Measurements from ENCODE around the gene TMEM101.
"Not testable (repeated sequence)": the region's sequence is repeated elsewhere in the genome, so short reads cannot be mapped to it uniquely, and the experiment has no call there.

The TMEM101 gene

DNA sequence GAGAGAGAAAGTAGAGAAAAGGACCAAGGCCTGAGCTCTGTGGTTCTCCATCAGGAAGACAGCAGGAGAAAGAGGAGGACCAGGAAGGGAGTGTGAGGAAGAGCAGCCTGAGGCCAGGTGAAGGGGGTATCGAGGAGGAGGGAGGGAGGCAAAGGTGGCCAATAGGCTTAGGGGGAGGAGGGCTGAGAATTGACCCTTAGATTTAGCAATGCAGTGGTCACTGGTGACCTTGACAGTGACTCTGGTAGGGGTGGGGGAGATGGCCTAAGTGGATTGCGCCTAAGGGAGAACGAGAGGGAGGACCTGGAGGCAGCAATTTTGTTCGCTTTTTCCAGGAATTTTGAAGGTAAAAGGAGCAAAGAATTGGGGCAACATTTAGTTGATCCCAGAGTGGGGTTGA lies 15.7 kb downstream of the TMEM101 start:
- DNase-seq: no peak

DNA sequence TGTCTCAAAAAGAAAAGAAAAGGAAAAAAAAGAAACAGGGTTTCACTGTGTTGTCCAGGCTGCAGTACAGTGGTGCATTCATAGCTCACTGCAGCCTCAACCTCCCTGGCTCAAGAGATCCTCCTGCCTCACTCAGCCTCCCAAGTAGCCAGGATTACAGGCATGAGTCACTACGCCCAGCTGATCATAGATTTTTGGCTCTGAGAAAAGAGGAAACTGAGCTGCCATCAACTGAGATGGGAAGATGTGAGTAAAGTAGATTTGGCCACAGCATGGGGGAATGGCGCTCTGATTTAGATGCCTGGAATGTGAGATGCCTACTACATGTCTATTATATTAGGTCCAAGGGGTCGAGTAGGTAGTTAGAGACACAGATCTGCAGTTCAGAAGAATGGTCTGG lies 16.2 kb downstream of the TMEM101 start:
- no peak for DNase-seq

DNA sequence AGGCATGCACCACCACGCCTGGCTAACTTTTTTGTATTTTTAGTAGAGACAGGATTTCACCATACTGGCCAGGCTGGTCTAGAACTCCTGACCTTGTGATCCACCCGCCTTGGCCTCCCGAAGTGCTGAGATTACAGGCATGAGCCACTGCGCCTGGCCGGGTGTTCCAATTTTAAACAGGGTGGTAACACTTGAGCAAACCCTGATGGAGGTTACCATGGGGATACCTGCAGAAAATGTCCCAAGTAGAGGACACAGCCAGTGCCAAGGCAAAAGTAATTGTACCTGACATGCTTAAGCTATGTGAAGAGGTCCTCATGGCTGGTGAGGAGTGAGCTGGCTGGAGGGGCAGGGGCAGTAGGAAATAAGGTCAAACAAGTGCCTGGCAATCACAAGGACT lies 17.6 kb downstream of the TMEM101 start:
- not testable (repeated sequence) for DNase-seq

GRCh38 chr17:43995150-43995471 lies 19.7 kb downstream of the TMEM101 start:
- DNase-seq: no peak

DNA sequence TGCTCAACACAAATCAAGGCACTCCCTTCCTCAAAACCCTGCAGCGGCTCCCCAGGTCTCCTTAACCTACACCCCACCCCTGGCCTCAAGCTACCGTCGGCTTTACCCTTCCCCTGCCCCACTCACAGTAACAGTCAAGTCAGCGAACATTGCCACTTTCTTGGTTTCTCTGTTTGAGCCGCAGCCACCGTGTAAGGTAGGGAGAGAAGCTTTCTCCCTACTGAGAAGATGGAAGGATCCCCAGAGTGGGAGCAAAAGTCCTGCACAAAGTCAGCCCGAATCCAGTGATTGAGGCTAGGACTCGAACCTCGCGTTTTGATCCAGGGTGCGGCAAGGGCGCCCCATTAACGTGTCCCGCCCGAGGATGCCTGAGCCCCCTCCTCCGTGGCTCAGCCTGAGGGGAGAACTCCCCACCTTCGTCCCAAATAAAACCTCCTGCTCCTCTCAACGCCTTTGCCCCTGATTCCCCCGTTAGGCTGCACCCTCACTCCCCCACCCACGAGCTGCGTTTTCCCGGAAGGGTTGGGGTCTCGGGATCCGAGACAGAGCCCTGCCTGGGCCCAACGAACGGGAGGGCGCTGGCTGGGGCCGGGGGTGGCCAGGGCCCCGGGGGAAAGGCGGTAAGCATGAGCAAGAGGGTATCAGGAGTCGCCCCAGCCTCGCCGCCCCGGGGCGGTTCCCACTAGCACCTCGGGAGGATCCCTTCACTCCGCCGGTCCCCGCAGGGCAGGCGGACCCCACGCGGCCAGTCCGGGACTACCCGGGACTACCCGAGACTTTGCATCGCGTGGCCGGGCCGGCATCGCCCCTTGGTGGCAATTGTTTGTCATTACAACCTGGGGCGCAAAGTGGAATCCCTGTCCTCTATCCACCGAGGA lies 20.3 kb downstream of the TMEM101 start:
- DNase-seq: peak; percentile 41

GRCh38 chr17:43992641-43993040 lies 22.1 kb downstream of the TMEM101 start:
- no peak for DNase-seq

DNA sequence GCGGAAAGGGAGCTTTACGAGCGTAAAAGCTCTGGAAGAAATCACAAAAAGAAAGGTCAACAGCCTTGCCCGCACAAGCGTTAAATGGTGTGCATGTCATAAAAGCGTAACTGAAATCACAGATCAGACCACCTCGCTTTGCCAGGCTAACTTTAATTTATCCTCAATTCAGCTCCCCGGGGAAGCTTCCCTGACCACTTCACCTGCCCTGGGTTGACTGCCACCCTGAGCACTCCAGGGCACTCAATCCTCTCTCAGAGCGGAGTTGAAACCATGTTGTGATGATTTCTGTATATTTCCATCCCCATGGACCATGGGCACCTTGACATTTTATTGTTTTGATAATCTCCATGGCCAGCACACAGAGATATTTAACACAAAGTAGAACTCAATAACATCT lies 26.5 kb downstream of the TMEM101 start:
- DNase-seq: no peak

DNA sequence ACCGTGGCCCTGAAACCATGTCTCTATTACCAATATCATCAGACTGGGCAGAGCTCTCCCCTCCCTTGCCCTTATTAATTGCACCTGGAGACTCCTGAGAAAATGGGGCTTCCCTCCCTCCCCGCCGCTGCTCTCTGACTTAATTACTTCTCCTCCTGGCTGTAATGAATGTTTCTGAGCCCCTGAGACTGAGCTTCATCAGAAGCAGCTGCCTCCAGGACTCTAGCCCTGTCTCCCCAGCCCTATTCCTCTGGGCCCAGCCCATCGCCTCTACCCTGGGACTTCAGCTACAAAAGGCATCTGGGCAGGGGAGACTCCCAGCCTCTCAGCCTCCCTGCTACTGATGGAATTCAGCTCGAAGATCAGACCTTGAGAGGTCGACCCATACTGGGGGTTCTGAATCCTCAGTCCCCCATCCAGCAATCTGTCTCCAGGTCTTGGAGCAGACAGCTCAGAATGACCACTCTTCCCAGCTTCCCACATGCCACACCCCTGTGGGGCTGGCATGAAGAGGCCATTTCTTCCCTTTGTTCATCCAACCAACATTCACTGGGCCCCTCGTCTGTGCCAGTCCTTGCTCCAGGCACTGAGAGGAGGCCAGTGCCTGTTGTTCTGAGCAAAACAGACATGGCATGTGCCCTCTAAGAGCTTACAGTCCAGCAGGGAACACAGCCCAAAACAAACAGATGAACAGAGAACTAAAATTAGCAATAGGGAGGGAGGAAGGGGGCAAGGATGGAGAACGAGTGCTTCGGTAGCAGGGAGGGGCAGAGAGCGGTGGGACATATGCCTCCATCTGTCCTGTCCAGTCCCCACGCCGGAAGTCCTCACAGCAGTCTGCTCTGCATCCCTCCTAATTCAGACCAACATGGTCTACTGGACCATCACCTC lies 27.4 kb downstream of the TMEM101 start:
- no peak for DNase-seq

- DNase-seq: no peak
These were observed 28.4 kb downstream of the TMEM101 start for GRCh38 chr17:43986225-43986981.

DNA sequence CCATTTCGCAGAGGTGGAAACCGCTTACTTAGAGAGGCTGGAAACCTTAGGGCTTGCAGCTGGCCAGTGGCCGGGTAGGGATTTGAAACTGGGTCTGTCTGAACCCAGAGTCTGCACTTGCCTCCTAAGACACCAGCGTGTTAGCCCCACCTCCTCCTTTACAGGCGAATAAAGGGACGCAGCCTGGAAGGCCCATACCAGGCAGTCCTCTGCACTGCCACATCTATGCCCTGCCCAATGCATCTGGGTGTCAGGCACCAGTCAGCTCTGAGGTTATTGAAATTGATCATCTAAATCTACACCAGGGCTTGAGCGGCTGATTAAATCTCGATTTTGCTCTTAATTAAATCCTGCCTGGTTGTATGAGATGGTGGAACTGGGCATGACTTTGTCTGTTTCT lies 30.2 kb downstream of the TMEM101 start:
- no peak for DNase-seq

- DNase-seq: peak; percentile 23
These were observed 31.0 kb downstream of the TMEM101 start for GRCh38 chr17:43983515-43984411.

DNA sequence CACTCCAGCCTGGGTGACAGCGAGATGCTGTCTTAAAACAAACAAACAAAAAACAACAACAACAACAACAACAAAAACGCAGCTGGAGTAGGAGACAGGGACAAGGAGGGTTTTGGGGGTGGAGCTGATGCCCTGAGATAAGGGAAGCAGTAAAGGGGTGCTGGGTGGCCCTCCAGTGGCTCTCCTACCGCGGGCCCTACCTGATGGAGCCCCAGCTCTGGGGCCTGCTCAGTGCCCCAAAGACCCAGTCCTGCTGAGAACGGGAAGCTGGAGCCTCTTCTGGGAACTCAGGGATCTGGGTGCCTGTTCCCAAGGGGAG lies 31.6 kb downstream of the TMEM101 start:
- no peak for DNase-seq

GRCh38 chr17:43982171-43982570 lies 32.6 kb downstream of the TMEM101 start:
- DNase-seq: no peak

GRCh38 chr17:43979671-43980070 lies 35.1 kb downstream of the TMEM101 start:
- no peak for DNase-seq

GRCh38 chr17:43979011-43979410 lies 35.8 kb downstream of the TMEM101 start:
- no peak for DNase-seq

- no peak for DNase-seq
These were observed 36.7 kb downstream of the TMEM101 start for GRCh38 chr17:43978078-43978477.

GRCh38 chr17:43976963-43977837 lies 37.6 kb downstream of the TMEM101 start:
- no peak for DNase-seq

DNA sequence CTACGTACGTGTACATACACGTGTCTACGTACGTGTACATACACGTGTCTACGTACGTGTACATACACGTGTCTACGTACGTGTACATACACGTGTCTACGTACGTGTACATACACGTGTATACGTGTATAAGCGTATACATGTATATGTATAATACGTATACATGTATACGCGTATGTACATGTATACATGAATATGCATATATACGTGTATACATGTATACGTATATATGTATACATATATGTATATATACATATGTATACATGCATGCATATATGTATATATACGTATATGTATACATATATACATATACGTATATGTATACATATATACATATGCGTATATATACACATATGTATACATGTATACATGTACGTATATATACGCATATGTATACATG lies 38.9 kb downstream of the TMEM101 start:
- no peak for DNase-seq

- no peak for DNase-seq
These were observed 40.1 kb downstream of the TMEM101 start for GRCh38 chr17:43974382-43975266.
